Keratinocyte (primary cell): ENCODE measurements around the gene SULT4A1.

Source experiments
- CTCF ChIP-seq, 3 experiments: IDR thresholded peaks in 1 of 3; conservative IDR thresholded peaks in 1 of 3; optimal IDR thresholded peaks in 1 of 3; 2 replicates in 2 of 3; 3 replicates in 1 of 3; pipeline versions ENCODE3 to v1.5.1; 2011; ENCODE audit warnings: low read length in 3 of 3, mild to moderate bottlenecking in 3 of 3, moderate library complexity in 2 of 3, control low read depth in 1 of 3, inconsistent platforms in 1 of 3; ENCODE audit not compliant: insufficient read depth in 2 of 3; ENCODE audit errors: extremely low read depth in 1 of 3
- EZH2 ChIP-seq: IDR thresholded peaks from one replicate; pipeline ENCODE4 v1.6.1; 2012; ENCODE audit warnings: inconsistent platforms, mild to moderate bottlenecking, low read length, moderate library complexity

- TF ChIP-seq EZH2 = no peak
- no peak for TF ChIP-seq CTCF (optimal IDR thresholded peaks at IDR 0.05 in 1 of 3, IDR thresholded peaks at IDR 0.05 in 1 of 3, conservative IDR thresholded peaks at IDR 0.05 in 1 of 3; ENCODE audit: extremely low read depth in 1 of 3, insufficient read depth in 2 of 3, low read length in 3 of 3)
These were observed 21.6 kb upstream of the SULT4A1 start for GRCh38 chr22:43883719-43884415.
